Measurements from ENCODE around the gene ESPN. TPM values are rescaled to one million over a fixed set of nuclear protein-coding genes. Genes with fewer than 3 reads are reported as not detected.

Gene ESPN
- total RNA-seq, 2 experiments from 2014 or later: 0.32 to 0.89 TPM

- peaks cover 10% of the 10 kb centered on the region for H3K4me1 Mint-ChIP-seq
- DNase-seq (no peak), ATAC-seq (no peak)
- H3K4me3 Mint-ChIP-seq: no peak overlapping the region
- H3K27me3 Mint-ChIP-seq: peaks cover 66% of the 10 kb centered on the region
- H3K9me3 Mint-ChIP-seq (ENCODE audit: low read depth): no peaks in the 10 kb centered on the region
- CTCF ChIA-PET: interaction anchor here (0.8 to 5.0 kb wide), 17 partner anchors 8 to 173 kb away, joined by 3 to 26 read pairs (median 4); no protein-coding TSS in a partner anchor
- H3K36me3 Mint-ChIP-seq: no peaks in the 10 kb centered on the region
- H3K27ac Mint-ChIP-seq: no peak overlapping the region
Measured at GRCh38 chr1:6414881-6415626, 9.5 kb upstream of the ESPN start.

- CTCF ChIA-PET: interaction anchor here (1.3 to 5.0 kb wide), 3 partner anchors 22 to 169 kb away, joined by 3 to 26 read pairs (median 6); no protein-coding TSS in a partner anchor
- no peak overlapping the region for H3K27ac Mint-ChIP-seq
- DNase-seq (no peak), ATAC-seq (no peak)
- peaks cover 74% of the 10 kb centered on the region for H3K27me3 Mint-ChIP-seq
- H3K4me1 Mint-ChIP-seq: peaks cover 12% of the 10 kb centered on the region
- H3K9me3 Mint-ChIP-seq (ENCODE audit: low read depth): no peaks in the 10 kb centered on the region
- no peaks in the 10 kb centered on the region for H3K36me3 Mint-ChIP-seq
- H3K4me3 Mint-ChIP-seq: no peak overlapping the region
Measured at GRCh38 chr1:6416295-6416656, 8.3 kb upstream of the ESPN start.

DNA sequence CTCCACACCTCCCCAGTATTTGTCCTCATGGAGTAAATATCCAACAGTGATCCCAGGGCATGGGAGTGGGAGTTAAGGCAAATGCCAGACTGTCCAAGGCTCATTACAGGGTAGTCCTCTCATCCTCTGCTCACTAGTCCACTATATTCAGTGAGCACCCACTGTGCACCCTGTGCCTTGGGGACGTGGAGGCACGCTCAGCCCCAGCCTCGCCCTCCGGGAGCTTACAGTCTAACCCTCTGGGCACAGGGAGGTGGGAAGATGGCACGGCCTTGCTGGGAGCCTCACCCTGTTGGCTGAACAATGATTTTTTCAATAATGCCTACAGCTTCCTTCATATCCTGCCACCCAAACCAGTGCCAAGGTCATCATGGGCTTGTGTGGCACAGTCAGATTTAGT lies 7.7 kb upstream of the ESPN start:
- peaks cover 81% of the 10 kb centered on the region for H3K27me3 Mint-ChIP-seq
- no peaks in the 10 kb centered on the region for H3K36me3 Mint-ChIP-seq
- H3K4me1 Mint-ChIP-seq: peaks cover 15% of the 10 kb centered on the region
- no peaks in the 10 kb centered on the region for H3K9me3 Mint-ChIP-seq (ENCODE audit: low read depth)
- no peak overlapping the region for H3K4me3 Mint-ChIP-seq
- CTCF ChIA-PET: interaction anchor here (1.2 to 5.0 kb wide), 5 partner anchors 10 to 170 kb away, joined by 3 to 26 read pairs (median 3); no protein-coding TSS in a partner anchor
- no peak for ATAC-seq
- DNase-seq: no peak
- H3K27ac Mint-ChIP-seq: no peak overlapping the region

DNA sequence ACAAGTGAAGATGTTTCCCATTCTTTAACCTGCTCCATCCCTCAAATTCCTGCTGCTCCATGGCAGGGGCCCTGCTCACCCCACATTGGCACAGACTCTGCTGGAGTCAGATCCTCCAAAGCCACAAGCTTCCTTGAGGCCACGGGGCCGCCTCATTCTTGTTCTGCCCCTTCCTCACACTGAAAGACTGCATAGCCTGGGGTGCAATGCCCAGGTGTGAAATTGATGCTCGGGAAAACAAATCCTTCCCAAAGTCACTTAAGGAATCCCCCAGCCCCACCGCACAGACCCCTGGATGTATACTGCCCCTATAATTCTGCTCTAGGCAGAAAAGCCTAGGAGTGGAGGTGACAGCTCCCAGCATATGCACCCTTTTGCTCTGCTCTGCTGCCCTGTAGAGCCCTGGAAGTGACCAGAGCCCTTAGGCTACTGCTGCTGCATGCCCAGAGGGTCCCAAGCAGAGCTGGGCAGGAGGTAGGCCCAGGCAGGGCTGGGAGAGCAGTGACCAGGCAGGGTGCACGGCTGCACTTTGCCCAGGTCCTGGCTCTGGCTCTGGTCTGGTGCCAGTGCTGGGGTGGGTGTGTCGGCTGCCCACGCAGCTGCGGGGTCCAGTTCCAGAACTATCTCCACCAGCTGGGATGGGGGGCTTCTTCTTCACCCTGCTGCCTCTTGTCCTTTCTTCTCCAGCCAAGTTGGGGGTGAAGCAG lies 6.5 kb upstream of the ESPN start:
- peaks cover 85% of the 10 kb centered on the region for H3K27me3 Mint-ChIP-seq
- H3K4me1 Mint-ChIP-seq: peaks cover 15% of the 10 kb centered on the region
- CTCF ChIA-PET: interaction anchor here (1.2 to 6.1 kb wide), 4 partner anchors 12 to 171 kb away, joined by 3 to 102 read pairs (median 4); no protein-coding TSS in a partner anchor
- no peaks in the 10 kb centered on the region for H3K9me3 Mint-ChIP-seq (ENCODE audit: low read depth)
- no peaks in the 10 kb centered on the region for H3K36me3 Mint-ChIP-seq
- no peak for ATAC-seq
- H3K27ac Mint-ChIP-seq: no peak overlapping the region
- no peak for DNase-seq
- H3K4me3 Mint-ChIP-seq: no peak overlapping the region

DNA sequence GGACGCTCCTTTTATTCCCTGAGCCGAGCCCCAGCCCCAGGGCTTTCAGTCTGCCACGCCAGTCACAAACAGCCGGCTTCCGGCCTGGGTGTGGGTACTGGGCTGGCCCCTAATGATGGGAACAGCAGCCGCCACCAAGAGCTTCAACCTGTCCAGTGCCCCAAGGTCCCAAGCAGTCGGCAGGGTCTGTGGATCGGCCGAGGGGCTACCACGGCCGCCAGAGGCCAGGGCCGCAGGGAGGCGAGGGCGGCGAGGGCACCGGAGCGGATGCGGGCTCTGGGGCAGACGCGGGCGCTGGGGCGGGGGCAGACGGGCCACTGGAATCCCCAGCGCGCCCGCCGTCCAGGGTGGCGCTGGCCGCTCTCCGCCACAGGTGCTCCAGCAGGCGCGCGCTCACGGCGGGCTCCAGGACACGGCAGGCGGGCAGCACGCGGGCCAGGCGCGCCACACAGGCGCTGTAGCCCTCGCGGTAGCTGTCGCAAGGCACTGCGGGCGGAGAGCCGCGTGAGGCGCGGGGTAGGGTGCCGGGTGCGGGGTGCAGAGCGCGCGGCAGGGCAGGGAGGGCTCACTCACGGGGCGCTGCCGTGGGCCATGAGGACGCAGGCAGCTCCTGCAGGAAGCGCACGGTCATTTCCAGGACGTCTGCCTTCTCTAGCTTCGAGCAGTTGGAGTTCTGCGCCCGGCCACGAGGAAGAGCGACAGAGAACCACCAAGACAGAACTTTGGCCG lies 5.7 kb upstream of the ESPN start:
- Mint-ChIP-seq H3K9me3 (ENCODE audit: low read depth) (no peaks in the 10 kb centered on the region), H3K4me3 (no peak overlapping the region), H3K36me3 (no peaks in the 10 kb centered on the region), H3K27me3 (peaks cover 86% of the 10 kb centered on the region), H3K4me1 (peaks cover 21% of the 10 kb centered on the region), H3K27ac (no peak overlapping the region)
- no peak for ATAC-seq
- no peak for DNase-seq
- CTCF ChIA-PET: interaction anchor here (0.8 to 6.1 kb wide), 6 partner anchors 10 to 176 kb away, joined by 3 to 102 read pairs (median 6); partner anchors contain the start of gene ACOT7

DNA sequence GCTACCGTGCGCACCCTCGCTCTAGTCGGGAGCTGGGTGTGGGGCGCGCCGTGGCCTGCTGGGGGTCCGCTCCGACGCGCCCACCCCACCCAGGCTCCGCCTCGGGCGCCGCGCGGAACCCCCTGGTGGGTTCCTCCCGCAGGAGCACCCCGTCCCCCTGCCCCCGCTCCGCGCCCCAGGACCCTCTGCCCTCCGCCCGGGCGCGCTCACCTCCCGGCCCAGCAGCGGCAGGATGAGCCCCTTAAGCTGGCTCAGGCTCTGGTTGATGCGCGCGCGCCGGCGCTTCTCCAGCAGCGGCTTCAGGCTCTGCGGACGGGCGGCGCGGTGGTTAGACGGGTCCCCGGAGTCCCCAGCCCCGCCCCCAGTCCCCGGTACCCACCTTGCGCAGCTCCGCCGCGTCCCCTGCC lies 5.2 kb upstream of the ESPN start:
- CTCF ChIA-PET: interaction anchor here (0.8 to 6.1 kb wide), 9 partner anchors 11 to 177 kb away, joined by 3 to 102 read pairs (median 6); partner anchors contain the start of gene ACOT7
- DNase-seq: no peak
- no peaks in the 10 kb centered on the region for H3K9me3 Mint-ChIP-seq (ENCODE audit: low read depth)
- no peak overlapping the region for H3K4me3 Mint-ChIP-seq
- ATAC-seq: no peak
- no peaks in the 10 kb centered on the region for H3K36me3 Mint-ChIP-seq
- no peak overlapping the region for H3K27ac Mint-ChIP-seq
- peaks cover 23% of the 10 kb centered on the region for H3K4me1 Mint-ChIP-seq
- peaks cover 87% of the 10 kb centered on the region for H3K27me3 Mint-ChIP-seq

GRCh38 chr1:6419804-6420453 lies 4.6 kb upstream of the ESPN start, which contains the start of gene HES2:
Gene HES2, minus strand, starts transcription at chr1:6419919. Its CDS starts 99 bp downstream, at chr1:6419820.
- no peak for DNase-seq
- no peaks in the 10 kb centered on the region for H3K9me3 Mint-ChIP-seq (ENCODE audit: low read depth)
- H3K36me3 Mint-ChIP-seq: no peaks in the 10 kb centered on the region
- CTCF ChIA-PET: interaction anchor here (0.6 to 6.1 kb wide), 10 partner anchors 12 to 178 kb away, joined by 3 to 102 read pairs (median 5); no protein-coding TSS in a partner anchor
- ATAC-seq: no peak
- H3K4me3 Mint-ChIP-seq: no peak within 1 kb of the TSS
- peaks cover 19% of the 10 kb centered on the region for H3K4me1 Mint-ChIP-seq
- H3K27me3 Mint-ChIP-seq: peaks cover 82% of the 10 kb centered on the region
- H3K27ac Mint-ChIP-seq: no peak within 1 kb of the TSS

DNA sequence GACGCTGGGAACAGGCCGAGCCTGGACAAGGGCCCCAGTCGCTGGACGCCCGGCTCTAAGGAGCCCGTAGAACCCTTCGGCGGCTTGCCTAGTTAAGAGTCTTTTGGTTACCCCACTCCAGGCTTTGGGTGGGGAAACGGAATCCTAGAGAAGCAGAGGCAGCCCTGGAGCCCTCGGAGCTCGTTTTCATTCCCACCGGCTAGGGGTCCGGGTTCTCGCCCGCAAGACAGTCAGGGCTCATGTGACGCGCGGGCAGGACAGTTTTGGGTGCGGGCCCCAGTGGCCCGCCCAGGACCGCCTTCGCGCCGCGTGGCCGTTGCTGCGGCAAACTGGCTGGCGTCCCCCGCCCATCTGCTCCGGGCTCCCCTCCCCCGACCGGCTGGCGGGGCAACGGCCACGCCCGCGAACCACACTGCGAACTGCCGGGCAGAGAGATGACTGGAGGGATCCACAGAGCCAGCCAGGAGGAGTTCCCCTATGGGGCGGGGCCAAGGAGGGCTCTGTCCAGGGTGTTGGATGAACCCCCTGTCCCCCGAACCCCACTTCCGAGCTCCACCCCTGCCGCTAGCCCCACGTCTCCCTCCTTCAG lies 4.0 kb upstream of the ESPN start:
- H3K27me3 Mint-ChIP-seq: peaks cover 81% of the 10 kb centered on the region
- H3K36me3 Mint-ChIP-seq: no peaks in the 10 kb centered on the region
- ATAC-seq: no peak
- H3K9me3 Mint-ChIP-seq (ENCODE audit: low read depth): no peaks in the 10 kb centered on the region
- DNase-seq: no peak
- CTCF ChIA-PET: interaction anchor here (0.6 to 6.1 kb wide), 11 partner anchors 11 to 178 kb away, joined by 3 to 102 read pairs (median 4); no protein-coding TSS in a partner anchor
- H3K27ac Mint-ChIP-seq: no peak overlapping the region
- H3K4me3 Mint-ChIP-seq: no peak overlapping the region
- peaks cover 17% of the 10 kb centered on the region for H3K4me1 Mint-ChIP-seq

DNA sequence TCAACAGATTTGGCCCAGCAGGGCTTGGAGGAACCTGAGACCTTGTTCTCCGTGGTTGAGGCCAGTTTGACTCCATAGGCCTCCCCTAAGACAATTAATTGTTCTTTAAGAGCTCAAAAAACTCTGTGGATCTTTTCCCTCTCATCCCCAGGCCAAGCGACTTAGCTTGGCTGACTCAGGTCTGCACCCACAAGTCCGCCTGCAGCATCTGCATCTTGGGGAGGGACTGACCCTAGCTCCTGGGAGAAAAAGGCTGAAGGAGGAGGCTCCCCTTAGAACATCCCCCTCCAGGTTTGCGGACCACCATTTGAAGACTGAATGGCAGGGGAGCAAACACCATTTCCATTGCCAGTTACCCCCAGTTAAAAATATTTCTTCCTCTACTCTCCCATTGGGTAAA lies 3.3 kb upstream of the ESPN start:
- H3K27me3 Mint-ChIP-seq: peaks cover 81% of the 10 kb centered on the region
- peaks cover 17% of the 10 kb centered on the region for H3K4me1 Mint-ChIP-seq
- H3K36me3 Mint-ChIP-seq: no peaks in the 10 kb centered on the region
- no peak overlapping the region for H3K4me3 Mint-ChIP-seq
- CTCF ChIA-PET: interaction anchor here (1.1 to 6.1 kb wide), 6 partner anchors 11 to 175 kb away, joined by 3 to 102 read pairs (median 16); no protein-coding TSS in a partner anchor
- H3K27ac Mint-ChIP-seq: no peak overlapping the region
- no peak for ATAC-seq
- no peak for DNase-seq
- no peaks in the 10 kb centered on the region for H3K9me3 Mint-ChIP-seq (ENCODE audit: low read depth)

- H3K4me3 Mint-ChIP-seq: no peak overlapping the region
- ATAC-seq (peak; percentile 70), DNase-seq (peak; percentile 73)
- no peaks in the 10 kb centered on the region for H3K36me3 Mint-ChIP-seq
- H3K4me1 Mint-ChIP-seq: peaks cover 17% of the 10 kb centered on the region
- H3K27ac Mint-ChIP-seq: no peak overlapping the region
- CTCF ChIA-PET: interaction anchor here (0.7 to 6.1 kb wide), 34 partner anchors 8 to 1318 kb away, joined by 3 to 102 read pairs (median 5); partner anchors contain the start of genes HES3, PLEKHG5, RNF207 and RPL22
- H3K9me3 Mint-ChIP-seq (ENCODE audit: low read depth): no peaks in the 10 kb centered on the region
- peaks cover 68% of the 10 kb centered on the region for H3K27me3 Mint-ChIP-seq
Measured at GRCh38 chr1:6423321-6423999, 1.1 kb upstream of the ESPN start.

DNA sequence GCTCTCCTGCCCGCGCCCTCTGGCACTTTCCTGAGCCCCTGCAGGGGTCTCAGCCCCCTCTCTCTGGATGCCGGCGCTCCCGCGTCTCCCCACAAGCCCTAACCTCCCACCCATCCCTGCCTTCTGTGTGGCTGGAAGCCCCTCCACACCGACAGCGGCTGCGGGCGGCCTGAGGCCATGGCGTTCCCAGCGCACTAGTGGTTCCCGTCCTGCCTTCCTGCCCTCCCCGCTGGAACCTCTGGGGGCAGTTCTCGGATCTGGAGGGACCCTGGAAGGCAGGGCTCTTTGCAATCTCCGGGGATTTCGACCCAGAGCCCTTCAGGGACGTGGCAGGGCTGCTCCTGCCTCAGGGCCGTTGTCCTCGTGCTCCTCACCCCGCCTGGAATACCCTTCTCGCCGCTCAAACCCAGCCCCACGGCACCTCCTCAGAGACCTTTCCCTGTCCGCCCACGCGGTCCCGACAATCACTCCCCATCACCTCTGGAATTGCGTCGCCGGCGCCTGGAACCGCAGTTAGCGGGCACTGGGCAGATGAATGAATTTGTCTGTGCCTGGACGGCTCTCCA lies 493 bp upstream of the ESPN start:
- no peak for ATAC-seq
- Mint-ChIP-seq H3K27ac (no peak overlapping the region), H3K36me3 (no peaks in the 10 kb centered on the region), H3K27me3 (peaks cover 64% of the 10 kb centered on the region), H3K4me1 (peaks cover 17% of the 10 kb centered on the region), H3K4me3 (peak overlapping the region; percentile 9), H3K9me3 (ENCODE audit: low read depth) (no peaks in the 10 kb centered on the region)
- no peak for DNase-seq
- CTCF ChIA-PET: interaction anchor here (1.1 to 6.1 kb wide), 25 partner anchors 8 to 219 kb away, joined by 3 to 102 read pairs (median 6); partner anchors contain the start of genes HES3 and PLEKHG5
